Spinal cord (tissue), 10 donors: ENCODE measurements around the gene HECTD4. TPM values are rescaled to one million over a fixed set of nuclear protein-coding genes. Genes with fewer than 3 reads are reported as not detected.
"Not testable (repeated sequence)": the region's sequence is repeated elsewhere in the genome, so short reads cannot be mapped to it uniquely, and the experiment has no call there.

Experiments
- DNase-seq, 6 donors: peaks; one replicate each; pipeline versions ENCODE4 v3.0.0 to v3.0.0-alpha.2; 2013 to 2015; ENCODE audit warnings: low spot score in 6 of 6, low read depth in 4 of 6
- H3K27ac ChIP-seq: one replicate; pipeline ENCODE4 v1.5.1; 2013; ENCODE audit warnings: low read depth, low read length, control low read depth
- H3K27me3 ChIP-seq: one replicate; pipeline ENCODE4 v1.6.1; 2013; ENCODE audit warnings: low read length; ENCODE audit not compliant: control insufficient read depth, insufficient read depth
- H3K36me3 ChIP-seq: one replicate; pipeline ENCODE4 v1.6.1; 2013; ENCODE audit warnings: low read length; ENCODE audit not compliant: control insufficient read depth, insufficient read depth
- H3K4me1 ChIP-seq: one replicate; pipeline ENCODE4 v1.6.1; 2013; ENCODE audit warnings: low read length; ENCODE audit not compliant: control insufficient read depth, insufficient read depth
- H3K4me3 ChIP-seq: one replicate; pipeline ENCODE4 v1.5.1; 2013; ENCODE audit warnings: low read depth, low read length, control low read depth
- H3K9me3 ChIP-seq: one replicate; pipeline ENCODE4 v1.6.1; 2013; ENCODE audit warnings: low read length; ENCODE audit not compliant: control insufficient read depth, insufficient read depth
- WGBS: methylation state at CpG from one replicate; pipeline ENCODE4 v1.1.5; 2013; ENCODE audit warnings: missing lambda C conversion rate; ENCODE audit not compliant: insufficient coverage; 5-methylcytosine and 5-hydroxymethylcytosine counted together
- polyA plus RNA-seq, 2 donors: library from polyadenylated mRNA; unstranded; fragments of 120-200 nt; gene quantifications; one replicate each; pipeline ENCODE4 v1.2.1, GENCODE V29; 2013; ENCODE audit not compliant: insufficient read length in 2 of 2
- total RNA-seq, 2 donors: library from RNA; depleted of rRNA in 1 of 2; stranded (reverse); fragments of 120-200 nt in 1 of 2; fragments of >200 nt in 1 of 2; gene quantifications; one replicate each; pipeline versions ENCODE4 v1.2.3 to v1.2.4, GENCODE V29; 2013 to 2014
- donor health status: healthy.

HECTD4 gene
- total and polyA plus RNA-seq, 4 donors = 54.0 to 121 (median 111) TPM

DNA sequence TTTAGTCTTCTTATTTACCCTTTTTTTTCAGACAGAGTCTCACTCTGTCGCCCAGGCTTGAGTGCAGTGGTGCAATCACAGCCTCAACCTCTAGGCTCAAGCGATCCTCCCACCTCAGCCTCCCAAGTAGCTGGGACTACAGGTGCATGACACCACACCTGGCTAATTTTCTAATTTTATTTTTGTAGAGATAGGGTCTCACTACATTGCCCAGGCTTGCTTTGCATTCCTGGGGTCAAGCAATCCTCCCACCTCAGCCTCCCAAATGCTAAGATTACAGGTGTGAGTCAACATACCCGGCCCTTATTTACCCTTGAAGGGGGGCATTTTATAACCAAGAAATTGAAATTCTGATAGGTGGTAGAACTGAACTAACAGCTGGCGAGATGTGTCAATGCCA is 21.0 kb downstream of the HECTD4 start:
- Histone ChIP-seq H3K4me1 (peaks cover 3% of the 10 kb centered on the region), H3K27ac (no peak overlapping the region), H3K27me3 (no peaks in the 10 kb centered on the region), H3K4me3 (no peak overlapping the region), H3K36me3 (no peaks in the 10 kb centered on the region), H3K9me3 (no peaks in the 10 kb centered on the region)
- WGBS = 88% methylated on average over 1 of the region's 4 CpGs
- no peak for DNase-seq

DNA sequence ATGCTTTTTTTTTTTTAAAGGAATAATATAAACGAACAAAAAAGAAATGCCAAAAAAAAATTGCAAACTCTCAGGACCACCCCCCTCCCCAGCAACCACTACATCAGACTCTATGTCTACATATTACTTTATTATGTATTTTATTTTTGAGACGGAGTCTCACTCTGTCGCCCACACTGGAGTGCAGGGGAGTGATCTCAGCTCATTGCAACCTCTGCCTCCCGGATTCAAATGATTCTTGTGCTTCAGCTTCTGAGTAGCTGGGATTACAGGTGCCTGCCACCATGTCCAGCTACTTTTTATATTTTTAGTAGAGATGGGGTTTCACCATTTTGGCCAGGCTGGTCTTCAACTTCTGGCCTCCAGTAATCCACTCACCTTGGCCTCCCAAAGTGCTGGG is 22.9 kb downstream of the HECTD4 start:
- Histone ChIP-seq H3K27ac (no peak overlapping the region), H3K4me3 (no peak overlapping the region), H3K27me3 (no peaks in the 10 kb centered on the region), H3K4me1 (no peaks in the 10 kb centered on the region), H3K9me3 (no peaks in the 10 kb centered on the region), H3K36me3 (no peaks in the 10 kb centered on the region)
- DNase-seq = no peak
- 100% methylated on average over 1 of the region's 4 CpGs for WGBS

GRCh38 chr12:112357214-112357613 is 25.0 kb downstream of the HECTD4 start:
- WGBS = 92% methylated on average over 2 of the region's 2 CpGs
- Histone ChIP-seq H3K27ac (no peak overlapping the region), H3K4me1 (no peaks in the 10 kb centered on the region), H3K27me3 (no peaks in the 10 kb centered on the region), H3K36me3 (no peaks in the 10 kb centered on the region), H3K9me3 (no peaks in the 10 kb centered on the region), H3K4me3 (no peak overlapping the region)
- no peak for DNase-seq

DNA sequence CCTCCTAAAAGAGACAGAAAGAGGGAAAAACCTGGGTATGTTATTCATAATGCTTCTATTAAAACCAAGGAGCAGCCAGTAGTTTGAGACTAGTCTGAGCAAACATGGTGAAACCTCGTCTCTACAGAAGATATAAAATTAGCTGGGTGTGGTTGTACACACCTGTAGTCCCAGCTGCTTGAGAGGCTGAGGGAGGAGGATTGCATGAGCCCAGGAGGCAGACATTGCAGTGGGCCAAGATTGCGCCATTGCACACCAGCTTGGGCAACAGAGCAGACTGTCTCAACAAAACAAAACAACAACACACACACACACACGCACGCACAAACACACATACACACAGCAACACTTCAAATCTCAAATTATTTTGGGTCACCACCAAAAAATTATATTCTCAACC is 27.8 kb downstream of the HECTD4 start:
- no peak overlapping the region for H3K4me3 ChIP-seq
- H3K36me3 ChIP-seq = no peaks in the 10 kb centered on the region
- no peak overlapping the region for H3K27ac ChIP-seq
- WGBS = 90% methylated on average over 1 of the region's 4 CpGs
- H3K4me1 ChIP-seq = peaks cover 3% of the 10 kb centered on the region
- no peak for DNase-seq
- H3K9me3 ChIP-seq = no peaks in the 10 kb centered on the region
- H3K27me3 ChIP-seq = no peaks in the 10 kb centered on the region

GRCh38 chr12:112353393-112353792 is 28.8 kb downstream of the HECTD4 start:
- Histone ChIP-seq H3K9me3 (no peaks in the 10 kb centered on the region), H3K27me3 (no peaks in the 10 kb centered on the region), H3K4me3 (no peak overlapping the region), H3K27ac (no peak overlapping the region), H3K36me3 (no peaks in the 10 kb centered on the region), H3K4me1 (peaks cover 3% of the 10 kb centered on the region)
- DNase-seq = no peak
- WGBS = 100% methylated on average over 1 of the region's 3 CpGs

DNA sequence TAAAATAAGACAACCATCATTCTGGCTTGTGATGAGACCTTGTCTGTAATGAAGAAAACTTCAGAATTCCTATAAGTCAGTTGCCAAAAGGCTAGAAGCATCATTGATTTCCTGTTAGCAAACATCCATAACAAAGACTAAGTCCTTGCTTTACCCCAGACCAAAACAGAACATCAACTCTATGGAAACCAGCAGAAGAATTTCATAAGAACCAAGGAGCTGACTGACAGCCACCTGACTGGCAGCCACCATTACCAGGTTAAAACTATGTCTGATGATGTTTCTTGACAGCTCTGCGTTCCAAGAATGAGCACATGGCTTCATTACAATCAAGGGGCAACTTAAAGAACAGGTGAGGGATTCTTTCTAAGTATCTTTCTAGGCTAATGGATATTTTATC is 29.3 kb downstream of the HECTD4 start:
- Histone ChIP-seq H3K36me3 (no peaks in the 10 kb centered on the region), H3K27ac (no peak overlapping the region), H3K4me1 (peaks cover 3% of the 10 kb centered on the region)

GRCh38 chr12:112350593-112351592 is 31.3 kb downstream of the HECTD4 start:
- Histone ChIP-seq H3K4me1 (peaks cover 3% of the 10 kb centered on the region), H3K9me3 (no peaks in the 10 kb centered on the region), H3K27ac (no peak overlapping the region), H3K27me3 (no peaks in the 10 kb centered on the region), H3K36me3 (no peaks in the 10 kb centered on the region), H3K4me3 (no peak overlapping the region)
- no peak for DNase-seq
- no CpG with 5 or more reads among the region's 3 CpGs for WGBS

More for the DNA sequence above, 29.3 kb downstream of the HECTD4 start:
- no CpG with 5 or more reads among the region's 1 CpG for WGBS
- Histone ChIP-seq H3K9me3 (no peaks in the 10 kb centered on the region), H3K4me3 (no peak overlapping the region), H3K27me3 (no peaks in the 10 kb centered on the region)
- no peak for DNase-seq

- H3K4me3 ChIP-seq = no peak overlapping the region
- no peaks in the 10 kb centered on the region for H3K27me3 ChIP-seq
- peak in 2 of 6 donors; percentile 71 to 90 for DNase-seq
- no peaks in the 10 kb centered on the region for H3K36me3 ChIP-seq
- H3K4me1 ChIP-seq = peaks cover 3% of the 10 kb centered on the region
- no peaks in the 10 kb centered on the region for H3K9me3 ChIP-seq
- H3K27ac ChIP-seq = no peak overlapping the region
- no CpG with 5 or more reads among the region's 2 CpGs for WGBS
Observed at GRCh38 chr12:112349431-112349830, 32.8 kb downstream of the HECTD4 start.

GRCh38 chr12:112348926-112349325 is 33.3 kb downstream of the HECTD4 start:
- H3K4me1 ChIP-seq, H3K27ac ChIP-seq, DNase-seq, H3K27me3 ChIP-seq, H3K9me3 ChIP-seq, H3K36me3 ChIP-seq, H3K4me3 ChIP-seq: not testable (repeated sequence)
- WGBS = 100% methylated on average over 3 of the region's 6 CpGs

- no peaks in the 10 kb centered on the region for H3K9me3 ChIP-seq
Observed at GRCh38 chr12:112347581-112347982, 34.6 kb downstream of the HECTD4 start.

More at GRCh38 chr12:112347581-112347982, 34.6 kb downstream of the HECTD4 start:
- H3K4me3 ChIP-seq = no peak overlapping the region
- peak in 2 of 6 donors; percentile 20 to 92 for DNase-seq
- no peak overlapping the region for H3K27ac ChIP-seq
- peaks cover 3% of the 10 kb centered on the region for H3K4me1 ChIP-seq
- H3K27me3 ChIP-seq = no peaks in the 10 kb centered on the region
- 57% methylated on average over 1 of the region's 2 CpGs for WGBS
- no peaks in the 10 kb centered on the region for H3K36me3 ChIP-seq
